ENCODE measurements around the gene ENAM. TPM values are rescaled to one million over a fixed set of nuclear protein-coding genes. Genes with fewer than 3 reads are reported as not detected.
A peak's percentile ranks its signal among the peaks of the same experiment; 100 is the strongest.
"Not testable (repeated sequence)": the region's sequence is repeated elsewhere in the genome, so short reads cannot be mapped to it uniquely, and the experiment has no call there.

ENAM gene
- total and polyA plus RNA-seq, 2 experiments from 2014 or later = not detected

DNA sequence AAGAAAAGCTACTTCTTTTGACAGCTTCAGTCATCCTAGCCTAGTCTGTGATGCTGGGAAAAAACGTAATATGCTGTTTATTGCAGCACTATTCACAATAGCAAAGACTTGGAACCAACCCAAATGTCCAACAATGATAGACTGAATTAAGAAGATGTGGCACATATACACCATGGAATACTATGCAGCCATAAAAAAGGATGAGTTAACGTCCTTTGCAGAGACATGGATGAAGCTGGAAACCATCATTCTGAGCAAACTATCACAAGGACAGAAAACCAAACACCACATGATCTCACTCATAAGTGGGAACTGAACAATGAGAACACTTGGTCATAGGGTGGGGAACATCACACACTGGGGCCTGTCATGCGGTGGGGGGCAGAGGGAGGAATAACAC lies 53.6 kb downstream of the ENAM start:
- H3K9me3 Mint-ChIP-seq; H3K27ac ChIP-seq (ENCODE audit: low read depth); H3K27ac Mint-ChIP-seq: not testable (repeated sequence)

DNA sequence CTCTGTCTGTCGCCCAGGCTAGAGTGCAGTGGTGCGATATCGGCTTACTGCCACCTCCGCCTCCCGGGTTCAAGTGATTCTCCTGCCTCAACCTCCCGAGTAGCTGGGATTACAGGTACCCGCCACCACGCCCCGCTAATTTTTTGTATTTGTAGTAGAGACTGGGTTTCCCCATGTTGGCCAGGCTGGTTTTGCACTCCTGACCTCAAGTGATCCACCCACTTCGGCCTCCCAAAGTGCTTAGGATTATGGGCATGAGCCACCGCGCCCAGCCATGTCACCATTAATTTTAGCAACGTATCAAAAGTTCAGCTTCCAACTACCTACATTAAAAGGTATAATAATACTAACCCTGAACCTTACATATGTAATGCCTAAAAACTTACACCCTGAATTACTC lies 58.8 kb downstream of the ENAM start:
- DNase-seq (ENCODE audit: low spot score) = no peak
- peaks cover 29% of the 10 kb centered on the region for H4K20me1 ChIP-seq (replicated peaks; ENCODE audit: insufficient read depth)
- H3K4me1 ChIP-seq (ENCODE audit: insufficient read depth) = peaks cover 13% of the 10 kb centered on the region; the same call in 1 of the 2 replicates
- peak overlapping the region; percentile 92 for H2AFZ ChIP-seq
- peak overlapping the region; percentile 95 for H3K27ac ChIP-seq (ENCODE audit: low read depth)
- H3K79me2 ChIP-seq (replicated peaks; ENCODE audit: insufficient read depth) = peaks cover 37% of the 10 kb centered on the region
- no peaks in the 10 kb centered on the region for H3K27me3 ChIP-seq (ENCODE audit: insufficient read depth)
- H3K4me3 Mint-ChIP-seq = peak overlapping the region; percentile 99
- peaks cover 31% of the 10 kb centered on the region for H3K36me3 Mint-ChIP-seq (ENCODE audit: low read depth)
- peaks cover 15% of the 10 kb centered on the region for H3K4me1 Mint-ChIP-seq
- H3K9me3 Mint-ChIP-seq = no peaks in the 10 kb centered on the region; the same call in 2 of the 3 replicates
- peak overlapping the region; percentile 87 for H3K4me2 ChIP-seq
- H3K4me3 ChIP-seq = peak overlapping the region; percentile 92
- H3K27ac Mint-ChIP-seq = peak overlapping the region; percentile 97
- ATAC-seq = no peak
- no peaks in the 10 kb centered on the region for H3K36me3 ChIP-seq (ENCODE audit: insufficient read depth)
- peaks cover 16% of the 10 kb centered on the region for H3K27me3 Mint-ChIP-seq (ENCODE audit: insufficient read depth, low read depth, poor library complexity)
- H3K9me2 ChIP-seq (ENCODE audit: insufficient read depth) = no peaks in the 10 kb centered on the region
- H3F3A ChIP-seq (replicated peaks; ENCODE audit: low read depth) = 0 out of 2 replicates have a peak, but pooled peaks cover 3% of the 10 kb centered on the region
- TF ChIP-seq ZNF114 (CRISPR knock-in tag; IDR thresholded peaks at IDR 0.05) (no peak), EZH2 (IDR thresholded peaks at IDR 0.05; ENCODE audit: low read depth, unreplicated experiment) (no peak), ZNF331 (CRISPR knock-in tag; IDR thresholded peaks at IDR 0.05; ENCODE audit: low read depth) (no peak), NANOG (IDR thresholded peaks at IDR 0.05; ENCODE audit: borderline replicate concordance) (no peak), STAT1 (IDR thresholded peaks at IDR 0.05; ENCODE audit: unreplicated experiment) (no peak), EZH2phosphoT487 (IDR thresholded peaks at IDR 0.05; ENCODE audit: unreplicated experiment) (no peak), JUNB (IDR thresholded peaks at IDR 0.05; ENCODE audit: unreplicated experiment) (no peak)
- TF ChIP-seq, protein P1, sequence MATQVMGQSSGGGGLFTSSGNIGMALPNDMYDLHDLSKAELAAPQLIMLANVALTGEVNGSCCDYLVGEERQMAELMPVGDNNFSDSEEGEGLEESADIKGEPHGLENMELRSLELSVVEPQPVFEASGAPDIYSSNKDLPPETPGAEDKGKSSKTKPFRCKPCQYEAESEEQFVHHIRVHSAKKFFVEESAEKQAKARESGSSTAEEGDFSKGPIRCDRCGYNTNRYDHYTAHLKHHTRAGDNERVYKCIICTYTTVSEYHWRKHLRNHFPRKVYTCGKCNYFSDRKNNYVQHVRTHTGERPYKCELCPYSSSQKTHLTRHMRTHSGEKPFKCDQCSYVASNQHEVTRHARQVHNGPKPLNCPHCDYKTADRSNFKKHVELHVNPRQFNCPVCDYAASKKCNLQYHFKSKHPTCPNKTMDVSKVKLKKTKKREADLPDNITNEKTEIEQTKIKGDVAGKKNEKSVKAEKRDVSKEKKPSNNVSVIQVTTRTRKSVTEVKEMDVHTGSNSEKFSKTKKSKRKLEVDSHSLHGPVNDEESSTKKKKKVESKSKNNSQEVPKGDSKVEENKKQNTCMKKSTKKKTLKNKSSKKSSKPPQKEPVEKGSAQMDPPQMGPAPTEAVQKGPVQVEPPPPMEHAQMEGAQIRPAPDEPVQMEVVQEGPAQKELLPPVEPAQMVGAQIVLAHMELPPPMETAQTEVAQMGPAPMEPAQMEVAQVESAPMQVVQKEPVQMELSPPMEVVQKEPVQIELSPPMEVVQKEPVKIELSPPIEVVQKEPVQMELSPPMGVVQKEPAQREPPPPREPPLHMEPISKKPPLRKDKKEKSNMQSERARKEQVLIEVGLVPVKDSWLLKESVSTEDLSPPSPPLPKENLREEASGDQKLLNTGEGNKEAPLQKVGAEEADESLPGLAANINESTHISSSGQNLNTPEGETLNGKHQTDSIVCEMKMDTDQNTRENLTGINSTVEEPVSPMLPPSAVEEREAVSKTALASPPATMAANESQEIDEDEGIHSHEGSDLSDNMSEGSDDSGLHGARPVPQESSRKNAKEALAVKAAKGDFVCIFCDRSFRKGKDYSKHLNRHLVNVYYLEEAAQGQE (IDR thresholded peaks at IDR 0.05; ENCODE audit: unreplicated experiment) = no peak
- TF ChIP-seq, protein P2, sequence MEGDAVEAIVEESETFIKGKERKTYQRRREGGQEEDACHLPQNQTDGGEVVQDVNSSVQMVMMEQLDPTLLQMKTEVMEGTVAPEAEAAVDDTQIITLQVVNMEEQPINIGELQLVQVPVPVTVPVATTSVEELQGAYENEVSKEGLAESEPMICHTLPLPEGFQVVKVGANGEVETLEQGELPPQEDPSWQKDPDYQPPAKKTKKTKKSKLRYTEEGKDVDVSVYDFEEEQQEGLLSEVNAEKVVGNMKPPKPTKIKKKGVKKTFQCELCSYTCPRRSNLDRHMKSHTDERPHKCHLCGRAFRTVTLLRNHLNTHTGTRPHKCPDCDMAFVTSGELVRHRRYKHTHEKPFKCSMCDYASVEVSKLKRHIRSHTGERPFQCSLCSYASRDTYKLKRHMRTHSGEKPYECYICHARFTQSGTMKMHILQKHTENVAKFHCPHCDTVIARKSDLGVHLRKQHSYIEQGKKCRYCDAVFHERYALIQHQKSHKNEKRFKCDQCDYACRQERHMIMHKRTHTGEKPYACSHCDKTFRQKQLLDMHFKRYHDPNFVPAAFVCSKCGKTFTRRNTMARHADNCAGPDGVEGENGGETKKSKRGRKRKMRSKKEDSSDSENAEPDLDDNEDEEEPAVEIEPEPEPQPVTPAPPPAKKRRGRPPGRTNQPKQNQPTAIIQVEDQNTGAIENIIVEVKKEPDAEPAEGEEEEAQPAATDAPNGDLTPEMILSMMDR (conservative IDR thresholded peaks at IDR 0.05; ENCODE audit: low read depth in 2 of 2) = no peak
- TF ChIP-seq, protein P3, sequence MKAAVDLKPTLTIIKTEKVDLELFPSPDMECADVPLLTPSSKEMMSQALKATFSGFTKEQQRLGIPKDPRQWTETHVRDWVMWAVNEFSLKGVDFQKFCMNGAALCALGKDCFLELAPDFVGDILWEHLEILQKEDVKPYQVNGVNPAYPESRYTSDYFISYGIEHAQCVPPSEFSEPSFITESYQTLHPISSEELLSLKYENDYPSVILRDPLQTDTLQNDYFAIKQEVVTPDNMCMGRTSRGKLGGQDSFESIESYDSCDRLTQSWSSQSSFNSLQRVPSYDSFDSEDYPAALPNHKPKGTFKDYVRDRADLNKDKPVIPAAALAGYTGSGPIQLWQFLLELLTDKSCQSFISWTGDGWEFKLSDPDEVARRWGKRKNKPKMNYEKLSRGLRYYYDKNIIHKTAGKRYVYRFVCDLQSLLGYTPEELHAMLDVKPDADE (IDR thresholded peaks at IDR 0.05) = no peak

More for the DNA sequence above, 53.6 kb downstream of the ENAM start:
- not testable (repeated sequence) for H3K4me1 ChIP-seq (ENCODE audit: insufficient read depth); H4K20me1 ChIP-seq (replicated peaks; ENCODE audit: insufficient read depth); H3K9me2 ChIP-seq (ENCODE audit: insufficient read depth); H3K79me2 ChIP-seq (replicated peaks; ENCODE audit: insufficient read depth); H3K4me2 ChIP-seq; H3F3A ChIP-seq (replicated peaks; ENCODE audit: low read depth); DNase-seq (ENCODE audit: low spot score); ATAC-seq; H3K27me3 Mint-ChIP-seq (ENCODE audit: insufficient read depth, low read depth, poor library complexity); H3K4me3 Mint-ChIP-seq; H3K4me1 Mint-ChIP-seq; H2AFZ ChIP-seq; H3K36me3 Mint-ChIP-seq (ENCODE audit: low read depth); H3K27me3 ChIP-seq (ENCODE audit: insufficient read depth); H3K4me3 ChIP-seq; H3K36me3 ChIP-seq (ENCODE audit: insufficient read depth)
